Femur (tissue), 1 donor: ENCODE measurements around the gene MRC1.

Source experiments
- DNase-seq: peaks from one replicate; pipeline ENCODE4 v3.0.0-alpha.2; 2017

MRC1 gene

GRCh38 chr10:17808971-17809841 is at the start of gene MRC1:
TSS of gene MRC1 (plus strand) at chr10:17809348. CDS start at chr10:17809466, 118 bp downstream.
- DNase-seq, result no peak

- DNase-seq, result no peak
These were observed 45.0 kb upstream of the MRC1 start for GRCh38 chr10:17764142-17764541.

DNA sequence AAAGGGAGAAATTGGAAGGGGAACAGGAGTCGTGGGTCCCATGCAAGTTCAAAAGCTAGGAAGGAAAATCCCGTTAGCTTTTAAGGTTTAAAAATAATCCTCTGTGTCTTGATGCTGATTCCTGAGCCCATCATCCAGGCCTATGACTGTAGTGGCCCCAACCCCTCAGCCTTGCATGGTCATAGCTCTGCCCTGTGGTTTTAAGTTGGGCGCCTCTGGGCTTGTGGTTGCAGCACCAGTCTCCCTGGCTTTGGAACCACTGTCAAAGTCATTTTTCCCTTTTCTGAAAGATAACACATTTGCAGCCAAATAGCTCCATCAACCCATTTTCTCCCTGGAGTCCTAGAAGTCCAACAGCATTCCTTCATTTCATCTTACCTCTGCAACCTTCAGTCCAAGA is 43.5 kb upstream of the MRC1 start:
- DNase-seq, result no peak

DNA sequence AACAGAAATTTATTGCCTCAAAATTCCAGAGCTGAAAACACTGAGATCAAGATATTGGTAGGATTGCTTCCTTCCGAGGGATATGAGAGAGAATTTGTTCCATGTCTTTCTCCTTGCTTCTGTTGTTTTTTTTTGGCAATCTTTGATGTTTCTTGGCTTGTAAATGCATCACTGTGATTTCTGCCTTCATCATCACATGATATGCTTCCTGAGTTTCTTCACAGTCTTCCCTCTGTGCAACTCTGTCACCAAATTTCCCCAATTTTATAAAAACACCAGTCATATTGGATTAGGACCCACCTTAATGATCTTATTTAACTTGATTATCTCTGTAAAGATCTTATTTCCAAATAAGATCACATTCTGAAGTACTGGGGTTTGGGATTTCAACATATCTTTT is 42.4 kb upstream of the MRC1 start:
- DNase-seq, result no peak

DNA sequence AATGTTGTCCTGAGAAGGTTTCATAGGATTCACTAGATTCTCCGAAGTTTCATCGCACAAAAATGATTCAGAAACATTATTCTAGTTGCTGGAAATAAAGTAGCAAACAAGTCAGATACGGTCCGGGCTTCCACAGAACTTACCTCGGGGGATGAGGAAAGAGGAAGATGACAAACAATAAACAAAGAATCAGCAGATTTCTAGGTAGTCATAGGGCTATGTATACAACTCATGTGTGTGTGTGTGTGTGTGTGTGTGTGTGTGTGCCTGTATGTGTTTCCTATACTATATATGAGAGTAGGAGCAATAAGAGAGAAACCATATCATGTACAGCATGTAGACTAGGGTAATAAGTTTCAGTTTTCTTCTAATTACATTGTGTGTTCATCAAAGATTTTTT is 40.7 kb upstream of the MRC1 start:
- no peak for DNase-seq

DNA sequence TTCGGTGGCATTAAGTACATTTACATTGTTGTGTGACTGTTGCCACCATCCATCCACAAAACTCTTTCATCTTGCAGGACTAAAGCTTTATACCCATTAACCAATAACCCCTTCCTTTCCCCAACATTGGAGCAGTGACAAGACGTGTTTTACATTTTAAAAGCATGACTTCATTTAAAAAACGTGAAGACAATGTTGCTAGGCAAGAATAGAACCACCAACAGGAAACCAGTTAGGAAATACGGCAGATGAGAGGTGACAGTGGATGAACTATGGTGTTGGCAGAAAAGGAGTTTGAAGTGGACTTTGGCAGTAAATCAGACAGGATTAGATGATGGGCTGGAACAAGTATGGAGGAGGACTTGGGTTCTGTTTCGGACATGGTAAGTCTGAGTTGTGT is 40.2 kb upstream of the MRC1 start:
- DNase-seq, result no peak

- DNase-seq, result no peak
These were observed 38.1 kb upstream of the MRC1 start for GRCh38 chr10:17771017-17771416.

GRCh38 chr10:17779784-17780183 is 29.4 kb upstream of the MRC1 start:
- DNase-seq, result no peak

- no peak for DNase-seq
These were observed 28.4 kb upstream of the MRC1 start for GRCh38 chr10:17780727-17781126.

GRCh38 chr10:17781856-17782255 is 27.3 kb upstream of the MRC1 start:
- no peak for DNase-seq

- no peak for DNase-seq
These were observed 26.1 kb upstream of the MRC1 start for GRCh38 chr10:17782921-17783665.

DNA sequence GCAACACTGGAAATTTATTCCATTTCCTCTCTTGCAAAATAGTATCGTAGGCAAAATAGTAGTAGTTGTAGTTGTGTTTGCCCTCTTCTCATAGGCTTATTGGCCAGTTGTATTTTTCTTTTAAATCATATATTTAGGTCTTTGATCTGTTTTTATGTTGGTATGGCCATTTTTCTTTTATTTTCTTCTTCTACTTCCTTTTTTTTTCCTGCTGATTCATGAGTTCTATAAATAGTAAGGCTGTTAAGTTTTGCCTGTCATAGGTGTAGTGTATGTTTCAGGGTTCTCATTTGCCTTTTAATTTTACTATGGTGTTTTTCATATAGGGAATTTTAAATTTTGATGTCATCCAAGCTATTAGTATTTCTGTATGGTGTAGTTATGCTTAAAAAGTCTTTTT is 25.4 kb upstream of the MRC1 start:
- DNase-seq, result no peak

GRCh38 chr10:17784688-17785087 is 24.5 kb upstream of the MRC1 start:
- DNase-seq, result no peak

GRCh38 chr10:17785276-17785930 is 23.7 kb upstream of the MRC1 start:
- no peak for DNase-seq

DNA sequence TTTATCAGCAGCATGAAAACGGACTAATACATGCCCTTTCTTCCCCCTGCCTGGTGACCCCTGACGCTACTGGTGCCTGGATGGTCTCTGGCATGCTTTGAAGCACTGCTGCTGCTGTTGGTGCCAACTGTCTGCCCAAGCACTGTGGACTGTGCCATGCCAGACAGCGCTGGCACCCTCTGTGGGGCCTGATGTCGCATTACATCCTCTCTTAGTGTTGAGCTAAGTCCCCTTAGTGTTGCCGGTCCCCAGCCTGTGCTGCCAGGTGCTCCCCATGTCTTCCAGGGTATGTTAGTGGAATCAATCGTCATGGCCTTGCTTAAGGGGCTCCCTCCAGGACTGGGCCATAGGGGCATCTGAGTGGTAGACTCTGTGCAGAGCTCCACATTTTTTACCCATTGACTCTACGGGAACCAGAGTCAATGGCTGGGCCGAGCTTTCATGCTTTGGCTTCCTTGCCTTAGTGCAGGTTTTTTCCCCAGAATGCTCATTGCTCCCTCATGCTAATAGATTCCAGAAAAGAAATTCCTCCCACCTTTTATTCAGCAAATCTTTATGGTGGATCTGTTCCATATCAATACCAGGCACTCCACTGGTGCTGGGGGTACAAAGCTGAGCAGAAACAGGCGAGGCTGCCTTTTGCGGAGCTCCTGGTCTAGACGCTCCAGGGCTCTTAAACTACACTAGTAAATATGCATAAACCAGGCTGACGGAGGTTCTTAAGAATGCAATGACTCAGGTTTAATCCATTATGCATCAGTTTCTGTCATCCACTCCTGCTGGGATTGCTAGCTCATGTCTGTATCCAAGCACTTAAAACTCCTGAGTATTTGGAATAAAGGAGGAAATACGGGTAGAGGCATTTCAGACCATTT is 21.8 kb upstream of the MRC1 start:
- no peak for DNase-seq

DNA sequence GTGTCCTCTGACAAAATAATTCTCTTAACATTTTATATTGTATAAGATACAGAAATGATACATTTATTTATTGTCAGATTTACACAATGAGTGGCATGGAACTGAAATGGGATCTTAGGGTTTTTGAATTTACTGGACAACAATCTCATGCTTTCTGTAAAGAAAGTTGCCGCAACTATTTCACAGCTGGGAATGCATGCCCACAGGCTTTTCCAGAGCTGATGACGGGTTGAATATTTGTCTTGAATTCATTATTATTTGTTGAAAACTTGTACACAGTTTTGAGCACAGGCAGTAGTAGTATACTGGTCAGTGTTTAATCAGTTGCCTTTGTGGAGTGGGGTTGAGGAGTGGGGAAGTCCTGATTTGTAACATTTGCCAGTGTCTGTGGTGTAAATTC is 20.5 kb upstream of the MRC1 start:
- no peak for DNase-seq

DNA sequence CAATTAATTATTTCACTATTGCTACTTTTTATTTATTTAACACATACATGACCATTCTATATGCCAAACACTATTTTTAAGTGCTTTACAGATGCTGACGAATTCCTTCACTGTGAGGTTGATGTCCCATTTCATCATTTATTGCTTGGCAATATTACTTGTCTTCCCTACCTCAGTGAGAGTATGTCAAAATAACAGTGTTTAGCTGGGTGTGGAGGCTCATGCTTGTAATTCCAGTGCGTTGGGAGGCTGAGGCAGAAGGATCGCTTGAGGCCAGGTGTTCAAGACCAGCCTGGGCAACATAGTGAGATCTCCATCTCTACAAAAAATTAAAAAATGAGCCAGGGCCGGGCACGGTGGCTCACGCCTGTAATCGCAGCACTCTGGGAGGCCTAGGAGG is 19.8 kb upstream of the MRC1 start:
- DNase-seq, result no peak

GRCh38 chr10:17790651-17791050 is 18.5 kb upstream of the MRC1 start:
- no peak for DNase-seq

DNA sequence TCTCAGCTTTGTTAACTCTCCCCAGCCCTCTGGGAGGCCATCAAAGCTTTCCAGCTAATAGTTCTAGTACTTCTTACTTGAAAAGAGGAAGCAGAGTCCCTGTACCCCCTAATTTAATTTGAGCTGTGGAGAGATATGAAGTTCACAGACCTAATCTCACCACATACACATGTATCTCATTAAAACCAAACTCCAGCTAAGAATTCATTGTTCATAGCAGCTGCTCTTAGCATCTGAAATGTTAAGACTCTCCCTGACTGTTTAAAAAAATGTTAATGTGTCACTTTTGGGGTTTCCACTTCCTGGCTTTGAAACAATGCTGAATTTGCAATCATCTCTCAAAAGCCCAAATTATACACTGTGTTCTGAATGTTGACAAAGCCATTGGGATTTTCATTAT is 16.2 kb upstream of the MRC1 start:
- no peak for DNase-seq

DNA sequence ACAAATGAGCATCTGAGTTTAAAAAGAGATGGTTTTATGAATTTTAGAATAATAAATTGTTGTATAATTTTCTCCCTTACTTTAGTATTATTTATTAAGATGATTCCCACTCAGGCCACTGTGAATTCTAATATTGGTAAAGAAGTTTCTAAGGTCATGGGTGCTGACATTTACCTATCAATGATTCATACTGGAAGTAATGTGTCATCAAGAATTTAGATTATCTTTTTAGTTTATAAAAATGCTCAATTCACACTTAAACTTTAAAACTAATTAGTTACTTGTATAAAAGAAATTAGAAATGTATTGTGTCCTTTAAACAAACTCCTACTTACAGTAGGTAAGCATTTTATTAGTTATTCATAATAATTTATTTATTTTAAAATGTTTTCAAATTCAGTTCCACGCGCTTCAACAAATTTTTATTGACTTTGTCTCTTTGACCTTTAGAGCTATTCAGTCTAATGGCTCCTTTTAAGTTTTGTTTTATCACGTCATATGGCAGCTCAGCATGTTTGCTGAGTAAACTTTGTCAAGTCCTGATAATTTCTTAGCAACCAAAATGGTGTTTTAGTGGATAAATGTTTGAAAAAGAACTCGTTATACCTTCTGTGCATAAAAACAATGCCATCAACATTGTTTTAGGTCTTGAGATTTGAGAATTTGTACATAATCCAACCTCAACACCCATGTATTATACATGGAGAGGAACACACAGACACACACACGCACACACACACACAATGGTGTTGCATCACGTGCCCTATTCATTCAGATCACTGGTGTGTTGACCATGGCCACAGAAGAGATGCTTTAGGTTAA is 15.1 kb upstream of the MRC1 start:
- DNase-seq, result no peak

- DNase-seq, result no peak
These were observed 14.1 kb upstream of the MRC1 start for GRCh38 chr10:17795083-17795482.
